Adrenal gland (tissue), 12 donors: Measurements from ENCODE around the gene PIK3R4. TPM values are rescaled to one million over a fixed set of nuclear protein-coding genes. Genes with fewer than 3 reads are reported as not detected.
A peak's percentile ranks its signal among the peaks of the same experiment; 100 is the strongest.

Source experiments
- DNase-seq, 7 donors: peaks; one replicate each; pipeline ENCODE4 v3.0.0-alpha.2; 2019 to 2020
- H3K27ac ChIP-seq, 5 donors: fragments of 200-600 bp; sonication (generic) in 4 of 5; 1 replicate in 3 of 5; 2 replicates in 2 of 5; pipeline versions ENCODE4 v1.5.1 to v1.8.0; 2016 to 2020; ENCODE audit warnings: mild to moderate bottlenecking in 1 of 5
- H3K27me3 ChIP-seq: fragments of 200-600 bp; 2 replicates; pipeline ENCODE4 v1.8.0; 2021
- H3K36me3 ChIP-seq, 2 donors: fragments of 200-600 bp; replicated peaks in 1 of 2; 1 replicate in 1 of 2; 2 replicates in 1 of 2; pipeline versions ENCODE4 v1.5.1 to v1.8.0; 2018 to 2022
- H3K4me1 ChIP-seq, 2 donors: fragments of 200-600 bp; replicated peaks in 1 of 2; 1 replicate in 1 of 2; 2 replicates in 1 of 2; pipeline versions ENCODE4 v1.5.1 to v1.8.0; 2018 to 2021
- H3K4me3 ChIP-seq, 4 donors: fragments of 200-600 bp; sonication (generic) in 3 of 4; one replicate each; pipeline ENCODE4 v1.5.1; 2016 to 2018
- H3K9me3 ChIP-seq, 3 donors: fragments of 200-600 bp; sonication (generic) in 1 of 3; replicated peaks in 1 of 3; 1 replicate in 2 of 3; 2 replicates in 1 of 3; pipeline versions ENCODE4 v1.5.1 to v1.8.0; 2016 to 2021
- CTCF ChIP-seq, 6 experiments: fragments of 450-650 bp in 4 of 6; fragments of 200-600 bp in 2 of 6; sonication (generic) in 1 of 6; IDR thresholded peaks; 1 replicate in 5 of 6; 2 replicates in 1 of 6; pipeline versions ENCODE4 v1.5.1 to v1.8.0; 2016 to 2021; ENCODE audit warnings: antibody characterized with exemption in 6 of 6, mild to moderate bottlenecking in 2 of 6, moderate library complexity in 1 of 6
- POLR2A ChIP-seq, 2 donors: fragments of 450-650 bp; IDR thresholded peaks; one replicate each; pipeline ENCODE4 v1.6.1; 2017; ENCODE audit warnings: antibody characterized with exemption in 2 of 2, mild to moderate bottlenecking in 2 of 2, moderate library complexity in 1 of 2
- WGBS, 4 donors: extraction: QIAGEN DNeasy Blood & Tissue Kit in 2 of 4; methylation state at CpG; one replicate each; pipeline versions ENCODE4 v1.1.5 to v1.1.7; 2013 to 2017; 5-methylcytosine and 5-hydroxymethylcytosine counted together
- intact Hi-C, 2 donors: fragments of 100-400 bp; cut with DNase I; formaldehyde crosslinking; loops; one replicate each; pipeline versions ENCODE4 v1.14.1 to v1.15.0; 2022 to 2023
- polyA plus RNA-seq, 3 donors: library from polyadenylated mRNA; stranded (reverse); fragments of 200-250 nt in 2 of 3; fragments of 350-450 nt in 1 of 3; fragmentation: Illumina TruSeq in 1 of 3; extraction: RNeasy Lipid Tissue Mini Kit (QIAGEN cat#74804) in 1 of 3; gene quantifications; one replicate each; pipeline ENCODE4 v1.2.3, GENCODE V29; 2013 to 2014
- total RNA-seq, 9 donors: library from RNA; depleted of rRNA in 4 of 9; stranded (reverse); fragments of >200 nt in 4 of 9; fragments of 120-200 nt in 1 of 9; fragmentation: NEBNext Ultra II Directional in 1 of 9; extraction: Animal tissue kit (Norgen Biotek cat#: 25700) in 1 of 9; gene quantifications; one replicate each; pipeline versions ENCODE4 v1.1.0 to v1.2.4, GENCODE V29; 2013 to 2023
- donor health status: healthy with polysubstance abuse.
- donor health status: Bipolar disorder and iron deficiency.
- donor health status: DM: yes; HTN: yes; CAD: no.
- donor health status: DM: no; HTN: no; CAD: no.
- donor health status: DM: no; HTN: no; CAD: no.
- donor health status: DM: yes; HTN: yes; CAD: no.

The PIK3R4 gene
- total and polyA plus RNA-seq, 12 donors, result 25.2 to 66.4 (median 29.6) TPM

GRCh38 chr3:130699765-130700164, 46.9 kb downstream of the PIK3R4 start:
- H3K4me3 ChIP-seq, result no peak overlapping the region
- DNase-seq, result no peak
- peaks cover 0 to 19% of the 10 kb centered on the region in 2 donors for H3K36me3 ChIP-seq
- no peak overlapping the region for H3K27ac ChIP-seq
- no peaks in the 10 kb centered on the region for H3K4me1 ChIP-seq
- no peaks in the 10 kb centered on the region for H3K9me3 ChIP-seq
- TF ChIP-seq CTCF (IDR thresholded peaks at IDR 0.05), result peak in 5 of 6 experiments; percentile 14 to 40 (median 29)
- TF ChIP-seq POLR2A (IDR thresholded peaks at IDR 0.05), result no peak
- intact Hi-C loops, result no loop called here
- no peaks in the 10 kb centered on the region for H3K27me3 ChIP-seq

- Histone ChIP-seq H3K4me3 (no peak overlapping the region), H3K36me3 (peaks cover 0 to 7% of the 10 kb centered on the region in 2 donors), H3K4me1 (no peaks in the 10 kb centered on the region), H3K27ac (no peak overlapping the region), H3K9me3 (no peaks in the 10 kb centered on the region), H3K27me3 (no peaks in the 10 kb centered on the region)
- no peak for TF ChIP-seq POLR2A (IDR thresholded peaks at IDR 0.05)
- no peak for TF ChIP-seq CTCF (IDR thresholded peaks at IDR 0.05)
- intact Hi-C loops, result no loop called here
- no peak for DNase-seq
- 97 to 98% (median 98%) methylated on average over 2 of the region's 2 CpGs for WGBS, 4 donors
These were observed 53.3 kb downstream of the PIK3R4 start for GRCh38 chr3:130693314-130693713.

GRCh38 chr3:130692455-130692854, 54.2 kb downstream of the PIK3R4 start:
- intact Hi-C loops, result no loop called here
- Histone ChIP-seq H3K4me3 (no peak overlapping the region), H3K9me3 (no peaks in the 10 kb centered on the region), H3K36me3 (peaks cover 0 to 7% of the 10 kb centered on the region in 2 donors), H3K27ac (no peak overlapping the region), H3K4me1 (no peaks in the 10 kb centered on the region), H3K27me3 (no peaks in the 10 kb centered on the region)
- TF ChIP-seq POLR2A (IDR thresholded peaks at IDR 0.05), result no peak
- TF ChIP-seq CTCF (IDR thresholded peaks at IDR 0.05), result no peak
- no peak for DNase-seq
- WGBS, 4 donors, result 55 to 71% (median 67%) methylated on average over 1 of the region's 1 CpG

GRCh38 chr3:130688697-130689470, 57.7 kb downstream of the PIK3R4 start:
- H3K27ac ChIP-seq, result no peak overlapping the region
- H3K36me3 ChIP-seq, result peaks cover 0 to 13% of the 10 kb centered on the region in 2 donors
- no peak overlapping the region for H3K4me3 ChIP-seq
- H3K27me3 ChIP-seq, result no peaks in the 10 kb centered on the region
- intact Hi-C loops, result no loop called here
- no peak for TF ChIP-seq CTCF (IDR thresholded peaks at IDR 0.05)
- TF ChIP-seq POLR2A (IDR thresholded peaks at IDR 0.05), result no peak
- no peak for DNase-seq
- 92 to 98% (median 96%) methylated on average over 3 of the region's 3 CpGs for WGBS, 4 donors
- H3K4me1 ChIP-seq, result no peaks in the 10 kb centered on the region
- H3K9me3 ChIP-seq, result no peaks in the 10 kb centered on the region
